SKM-1 treated with dmso at 0.1 percent for 144 hours (cell line): ENCODE results near the gene CADPS2.
"Not testable (repeated sequence)": the region's sequence is repeated elsewhere in the genome, so short reads cannot be mapped to it uniquely, and the experiment has no call there.

ENCODE experiments used
- DNase-seq: peaks from one replicate; lab custom pipeline; 2025; ENCODE audit not compliant: unreplicated experiment; lab: John Stamatoyannopoulos, UW

CADPS2 gene

DNA sequence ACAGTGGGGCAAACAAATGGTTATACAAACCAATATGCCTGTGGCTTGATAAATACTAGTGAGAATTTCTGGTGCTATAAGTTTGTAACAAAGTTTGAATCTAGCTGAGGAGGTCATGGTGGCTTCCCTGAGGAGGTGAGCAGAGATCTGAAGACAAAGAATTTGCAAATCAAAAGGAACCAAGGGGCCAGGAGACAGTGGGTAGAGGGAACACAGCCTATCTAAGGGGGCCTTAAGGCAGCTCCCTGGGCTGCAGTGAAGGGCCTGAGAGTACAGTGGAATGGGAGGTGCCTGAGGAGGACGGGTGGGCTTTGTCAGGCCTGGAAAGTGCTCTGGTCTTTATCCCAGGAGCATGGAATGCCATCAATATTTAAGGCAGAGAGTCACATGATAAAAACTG, 209.1 kb downstream of the CADPS2 start:
- no peak for DNase-seq

DNA sequence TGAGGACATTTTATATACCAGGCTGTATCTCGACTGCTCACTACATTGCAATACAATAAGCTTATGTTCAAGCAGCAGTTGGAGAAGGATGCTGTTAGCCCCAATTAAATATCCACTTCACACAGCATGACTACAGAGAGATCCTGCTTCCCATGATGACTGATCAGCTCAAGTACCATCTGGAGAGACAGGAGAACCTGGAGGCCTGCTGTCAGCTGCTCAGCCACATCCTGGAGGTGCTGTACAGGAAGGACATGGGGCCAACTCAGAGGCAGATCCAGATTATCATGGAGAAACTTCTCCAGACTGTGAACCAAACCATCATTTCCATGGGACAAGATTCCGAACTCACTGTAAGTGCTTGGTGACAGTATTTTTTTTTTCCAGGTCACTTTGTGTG, 209.8 kb downstream of the CADPS2 start:
- DNase-seq: no peak

DNA sequence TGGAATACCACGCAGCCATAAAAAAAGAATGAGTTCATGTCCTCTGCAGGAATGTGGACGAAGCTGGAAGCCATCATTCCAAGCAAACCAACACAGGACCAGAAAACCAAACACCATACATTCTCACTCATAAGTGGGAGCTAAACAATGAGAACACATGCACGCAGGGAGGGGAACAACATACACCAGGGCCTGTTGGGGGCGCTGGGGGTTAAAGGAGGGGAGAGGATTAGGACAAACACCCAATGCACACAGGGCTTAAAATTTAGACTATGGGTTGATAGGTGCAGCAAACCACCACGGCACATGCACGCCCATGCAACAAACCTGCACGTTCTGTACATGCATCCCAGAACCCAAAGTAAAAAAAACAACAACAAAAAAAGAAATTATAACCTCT, 210.6 kb downstream of the CADPS2 start:
- no peak for DNase-seq

DNA sequence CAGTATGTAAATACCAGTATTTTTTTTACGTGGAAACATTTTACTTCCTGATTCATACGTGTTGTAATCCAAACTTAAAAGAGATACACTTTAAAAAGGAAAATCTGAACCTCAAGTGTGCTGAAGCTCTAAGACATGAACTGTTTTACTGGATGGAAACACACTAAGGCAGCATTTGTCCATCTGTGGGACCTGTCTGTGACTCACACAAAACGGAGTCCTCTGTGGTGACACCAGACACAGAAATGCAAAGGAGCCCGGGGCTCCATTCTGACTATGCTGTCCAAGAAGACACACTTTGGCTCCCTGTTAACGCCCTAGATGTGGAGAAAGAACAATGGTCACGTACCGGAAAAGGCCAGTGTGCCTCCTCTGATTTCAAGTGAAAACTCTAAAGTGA, 211.2 kb downstream of the CADPS2 start:
- DNase-seq: no peak

DNA sequence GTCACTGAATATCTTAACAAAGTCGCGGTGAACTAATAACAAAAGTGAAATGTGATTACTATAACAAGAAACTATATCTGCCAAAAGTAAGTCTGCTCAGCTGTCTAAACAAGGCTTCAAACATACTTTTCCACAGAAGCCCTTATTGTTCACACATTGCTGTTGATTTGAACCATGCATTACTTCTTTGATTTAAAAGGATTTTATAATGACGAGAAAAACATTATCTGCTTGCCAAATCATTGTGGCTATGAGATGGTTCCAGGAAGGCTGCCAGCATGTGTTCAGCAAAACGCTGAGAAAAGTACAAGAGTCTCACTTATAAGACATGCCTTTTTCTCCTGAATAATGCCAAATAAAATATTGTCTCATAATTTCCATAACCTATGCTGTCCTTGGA, 211.8 kb downstream of the CADPS2 start:
- no peak for DNase-seq

DNA sequence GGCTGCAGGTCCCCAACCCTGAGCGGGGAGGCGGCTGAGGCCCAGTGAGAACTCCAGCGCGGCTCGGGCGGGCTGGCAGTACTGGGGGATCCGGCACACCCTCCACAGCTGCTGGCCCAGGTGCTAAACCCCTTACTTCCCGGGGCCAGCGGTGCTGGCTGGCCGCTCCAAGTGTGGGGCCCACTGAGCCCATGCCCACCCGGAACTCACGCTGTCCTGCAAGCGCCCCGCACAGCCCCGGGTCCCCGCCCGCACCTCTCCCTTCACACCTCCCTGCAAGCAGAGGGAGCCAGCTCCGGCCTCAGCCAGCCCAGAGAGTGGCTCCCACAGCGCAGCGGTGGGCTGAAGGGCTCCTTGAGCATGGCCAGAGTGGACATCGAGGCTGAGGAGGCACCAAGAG, 212.3 kb downstream of the CADPS2 start:
- DNase-seq: no peak

DNA sequence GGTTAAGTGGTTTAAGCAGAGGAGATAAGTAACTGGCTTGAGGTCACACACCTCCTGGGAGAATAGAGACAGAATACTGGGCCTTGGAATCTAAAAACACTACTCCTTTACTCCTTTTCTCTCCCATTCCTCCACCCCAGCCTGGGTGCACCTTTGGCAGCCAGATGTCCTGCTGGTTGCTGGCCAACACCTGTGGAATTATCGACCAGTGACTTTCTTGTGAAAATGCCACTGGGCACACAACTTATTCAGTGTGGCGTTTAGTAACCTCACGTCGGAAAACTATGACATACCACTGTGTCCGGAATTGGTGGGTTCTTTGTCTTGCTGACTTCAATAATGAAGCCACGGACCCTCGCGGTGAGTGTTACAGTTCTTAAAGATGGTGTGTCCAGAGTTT, 213.7 kb downstream of the CADPS2 start:
- no peak for DNase-seq

DNA sequence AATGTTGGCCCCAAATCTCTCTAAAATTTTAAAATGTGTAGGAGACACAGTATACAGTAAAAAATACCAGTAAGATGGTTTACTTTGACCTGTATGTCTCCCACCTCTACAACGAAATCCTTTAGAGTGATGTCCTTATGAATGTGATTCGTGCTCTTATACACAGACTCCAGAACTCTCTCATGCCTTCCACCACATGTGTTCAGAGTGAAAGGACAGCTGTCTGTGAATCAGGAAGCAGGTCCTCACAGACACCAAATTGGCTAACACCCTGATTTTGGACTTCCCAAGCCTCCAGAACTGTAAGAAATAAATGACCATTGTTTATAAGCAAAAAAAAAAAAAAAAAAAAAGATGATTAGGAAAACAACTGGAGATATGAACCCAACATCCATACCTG, 222.5 kb downstream of the CADPS2 start:
- DNase-seq: no peak

DNA sequence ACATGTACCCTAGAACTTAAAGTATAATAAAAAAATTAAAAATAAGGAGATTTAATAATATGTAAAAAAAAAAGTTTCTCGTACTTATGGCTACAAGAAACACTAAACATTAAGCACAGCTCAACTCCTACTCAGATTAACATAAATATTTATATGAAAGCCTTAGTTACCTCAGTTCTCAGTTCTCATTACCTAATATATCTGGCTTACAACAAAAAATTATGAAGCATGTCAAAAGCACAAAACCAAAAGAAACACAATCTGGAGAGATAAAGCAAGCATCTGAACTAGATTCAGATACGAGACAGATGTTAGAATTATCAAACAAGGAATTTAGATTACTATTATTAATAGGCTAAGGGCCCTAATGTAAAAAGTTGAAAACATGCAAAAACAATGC, 227.4 kb downstream of the CADPS2 start:
- no peak for DNase-seq

DNA sequence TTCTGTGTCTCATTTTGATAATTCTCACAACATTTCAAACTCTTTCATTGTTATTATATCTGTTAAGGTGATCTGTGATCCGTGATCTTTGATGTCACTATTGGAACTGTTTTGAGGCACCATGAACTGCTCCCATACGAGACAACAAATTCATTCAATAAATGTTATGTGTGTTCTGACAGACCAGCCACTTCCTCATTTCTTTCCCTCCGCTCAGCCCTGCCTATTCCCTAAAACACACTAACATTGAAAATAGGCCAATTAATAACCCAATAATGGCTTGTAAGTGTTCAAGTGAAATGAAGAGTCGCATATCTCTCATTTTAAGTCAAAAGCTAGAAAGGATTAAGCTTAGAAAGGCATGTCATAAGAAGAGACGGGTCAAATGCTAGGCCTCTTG, 232.6 kb downstream of the CADPS2 start:
- DNase-seq: no peak

DNA sequence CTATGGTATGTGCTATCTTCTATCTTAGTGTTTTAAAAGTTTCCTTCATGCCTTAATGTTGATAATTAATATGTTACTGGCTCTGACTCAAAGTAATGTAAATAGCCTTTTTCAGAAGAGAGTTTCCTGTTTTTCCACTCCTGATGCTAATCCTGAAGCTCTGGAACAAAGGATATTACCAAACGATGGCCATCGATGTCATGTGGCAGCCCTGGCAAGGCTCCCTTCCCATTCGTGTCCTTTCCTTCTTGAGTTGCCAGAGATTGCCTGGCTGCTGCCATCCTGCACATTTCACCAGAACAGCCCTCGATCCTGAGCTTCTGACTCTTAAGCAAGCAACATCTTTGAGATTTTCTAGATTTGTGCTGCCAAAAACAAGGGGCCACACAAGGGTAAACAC, 233.4 kb downstream of the CADPS2 start:
- no peak for DNase-seq

DNA sequence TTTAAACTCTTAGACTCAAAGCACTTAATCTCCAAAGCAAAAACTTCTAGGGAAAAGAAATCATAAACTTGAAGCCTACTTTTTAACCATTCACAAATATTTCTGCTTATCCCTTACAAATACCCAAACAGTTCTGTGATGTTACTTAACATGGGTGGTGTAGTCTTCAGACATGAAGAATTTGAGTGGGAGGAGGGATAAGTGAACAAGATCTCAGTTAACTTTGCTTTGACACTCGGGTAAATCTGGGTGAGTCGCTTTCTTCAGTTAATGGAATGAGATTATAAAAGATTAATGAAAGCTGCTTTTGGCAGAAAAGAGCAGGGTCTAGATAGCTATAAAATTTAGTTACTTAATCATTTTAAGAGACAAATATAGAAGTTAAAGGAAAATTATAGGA, 234.8 kb downstream of the CADPS2 start:
- DNase-seq: no peak

DNA sequence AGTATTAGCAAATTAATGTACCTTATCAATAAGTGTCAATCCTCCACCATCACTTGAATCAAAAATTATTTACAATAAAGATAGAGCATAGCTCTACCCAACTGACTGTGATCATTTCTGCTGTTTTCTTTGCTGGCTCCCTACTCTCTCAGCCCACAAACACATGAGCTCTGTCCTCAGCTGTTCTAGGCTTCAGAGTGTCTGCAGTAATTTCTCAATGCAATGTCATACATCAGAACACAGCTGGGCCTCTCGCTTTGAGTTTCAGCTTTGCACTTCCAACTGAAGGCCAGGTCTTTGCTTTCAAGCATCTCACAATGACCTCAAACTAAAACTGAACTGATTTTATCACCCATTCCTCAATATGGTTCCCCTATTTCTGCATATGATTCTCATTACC, 243.0 kb downstream of the CADPS2 start:
- DNase-seq: no peak

DNA sequence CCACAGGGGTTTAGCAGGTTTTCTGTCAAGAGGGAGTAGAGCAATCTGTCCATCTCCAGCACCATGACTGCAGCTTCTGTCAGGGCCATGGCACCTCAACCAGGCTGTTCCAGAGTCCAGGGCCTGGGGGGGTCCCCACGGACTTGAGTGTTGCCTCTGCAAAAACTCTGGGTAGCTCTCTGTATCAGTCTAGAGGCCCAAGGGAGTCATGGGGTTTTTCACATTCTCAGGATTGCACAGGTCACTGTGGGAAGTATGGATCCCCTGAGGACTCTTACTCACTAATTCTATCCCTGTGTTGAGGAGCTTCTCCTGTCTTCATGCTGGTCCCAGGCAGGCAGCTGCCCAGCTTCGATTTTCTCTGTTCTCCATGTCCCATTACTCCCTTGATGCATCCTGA, 247.8 kb downstream of the CADPS2 start:
- no peak for DNase-seq

DNA sequence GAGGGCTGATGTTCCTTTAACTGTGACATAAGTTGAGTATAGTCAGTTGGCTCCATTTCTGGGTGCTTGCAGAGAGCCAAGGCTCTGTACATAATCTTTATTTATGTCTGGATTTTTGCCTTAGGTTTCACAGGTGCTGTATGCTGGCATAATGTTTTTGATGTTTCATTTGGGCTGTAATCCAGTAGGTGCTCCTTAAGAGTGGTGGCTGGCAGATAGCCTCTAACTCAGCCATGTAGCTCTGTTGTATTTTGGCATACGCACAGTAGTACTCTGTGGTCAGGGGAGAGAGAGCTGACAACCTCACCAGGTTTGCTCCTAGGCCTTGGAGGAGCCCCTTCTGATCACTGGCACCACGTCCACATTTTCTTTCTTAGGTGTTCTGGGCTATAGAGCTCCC, 248.5 kb downstream of the CADPS2 start:
- no peak for DNase-seq

DNA sequence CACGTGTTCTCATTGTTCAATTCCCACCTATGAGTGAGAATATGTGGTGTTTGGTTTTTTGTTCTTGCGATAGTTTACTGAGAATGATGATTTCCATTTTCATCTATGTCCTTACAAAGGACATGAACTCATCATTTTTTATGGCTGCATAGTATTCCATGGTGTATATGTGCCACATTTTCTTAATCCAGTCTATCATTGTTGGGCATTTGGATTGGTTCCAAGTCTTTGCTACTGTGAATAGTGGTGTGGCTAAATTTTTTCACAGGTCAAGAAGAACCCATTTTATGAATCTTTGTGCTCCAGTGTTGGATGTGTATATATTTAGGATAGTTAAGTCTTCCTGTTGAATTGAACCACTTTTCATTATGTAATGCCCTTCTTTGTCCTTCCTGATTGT, 250.8 kb downstream of the CADPS2 start:
- not testable (repeated sequence) for DNase-seq

DNA sequence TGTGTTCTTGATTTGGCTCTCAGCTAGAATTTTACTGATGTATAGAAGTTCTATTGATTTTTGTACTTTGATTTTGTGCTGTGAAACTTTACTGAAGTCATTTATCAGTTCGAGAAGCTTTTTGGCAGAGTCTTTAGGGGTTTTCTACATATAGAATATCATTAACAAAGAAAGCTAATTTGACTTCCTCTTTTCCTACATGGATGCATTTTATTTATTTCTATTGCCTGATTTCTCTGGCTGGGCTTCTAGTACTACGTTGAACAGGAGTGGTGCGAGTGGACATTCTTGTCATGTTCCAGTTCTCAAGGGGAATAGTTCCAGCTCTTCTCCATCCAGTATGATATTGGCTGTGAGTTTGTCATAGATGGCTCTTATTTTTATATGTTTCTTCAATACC, 252.8 kb downstream of the CADPS2 start:
- no peak for DNase-seq

DNA sequence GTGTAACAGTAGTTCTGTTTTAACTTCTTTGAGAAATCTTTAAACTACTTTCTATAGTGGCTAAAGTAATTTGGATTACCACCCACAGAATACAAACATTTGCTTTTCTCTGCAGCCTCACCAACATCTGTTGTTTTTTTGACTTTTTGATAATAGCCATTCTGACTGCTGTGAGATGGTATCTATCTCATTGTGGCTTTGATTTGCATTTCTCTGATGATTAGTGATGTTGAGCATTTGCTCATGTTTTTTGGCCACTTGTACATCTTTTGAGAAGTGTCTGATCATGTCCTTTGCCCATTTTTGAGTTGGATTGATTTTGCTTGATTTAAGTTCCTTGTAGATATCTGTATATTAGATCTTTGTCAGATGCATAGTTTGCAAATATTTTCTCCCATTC, 254.0 kb downstream of the CADPS2 start:
- DNase-seq: no peak

DNA sequence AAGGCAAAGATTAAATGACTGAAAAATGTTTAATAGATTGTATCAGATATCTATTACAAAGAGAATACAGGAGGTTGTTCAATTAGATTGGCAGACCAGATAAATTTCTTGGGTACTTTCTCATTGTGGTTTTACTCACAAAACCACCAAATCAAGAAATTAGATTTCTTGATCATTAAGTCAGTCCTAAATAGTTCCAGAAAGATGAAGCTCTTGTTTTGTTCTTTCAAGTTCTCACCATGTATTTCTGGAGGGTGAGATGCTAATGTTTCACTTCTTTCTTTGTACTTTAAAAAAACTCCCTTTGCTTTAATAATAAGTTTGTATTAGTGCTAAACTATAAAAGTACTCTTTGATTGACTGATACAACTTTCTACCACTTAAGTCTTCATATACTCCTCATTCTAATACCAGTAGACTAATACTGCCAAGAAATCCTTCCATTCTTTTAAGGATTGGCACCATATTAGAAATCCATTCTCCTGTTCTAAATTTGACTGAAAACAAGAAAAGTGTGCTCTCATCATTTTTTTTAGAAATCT, 256.8 kb downstream of the CADPS2 start:
- no peak for DNase-seq

DNA sequence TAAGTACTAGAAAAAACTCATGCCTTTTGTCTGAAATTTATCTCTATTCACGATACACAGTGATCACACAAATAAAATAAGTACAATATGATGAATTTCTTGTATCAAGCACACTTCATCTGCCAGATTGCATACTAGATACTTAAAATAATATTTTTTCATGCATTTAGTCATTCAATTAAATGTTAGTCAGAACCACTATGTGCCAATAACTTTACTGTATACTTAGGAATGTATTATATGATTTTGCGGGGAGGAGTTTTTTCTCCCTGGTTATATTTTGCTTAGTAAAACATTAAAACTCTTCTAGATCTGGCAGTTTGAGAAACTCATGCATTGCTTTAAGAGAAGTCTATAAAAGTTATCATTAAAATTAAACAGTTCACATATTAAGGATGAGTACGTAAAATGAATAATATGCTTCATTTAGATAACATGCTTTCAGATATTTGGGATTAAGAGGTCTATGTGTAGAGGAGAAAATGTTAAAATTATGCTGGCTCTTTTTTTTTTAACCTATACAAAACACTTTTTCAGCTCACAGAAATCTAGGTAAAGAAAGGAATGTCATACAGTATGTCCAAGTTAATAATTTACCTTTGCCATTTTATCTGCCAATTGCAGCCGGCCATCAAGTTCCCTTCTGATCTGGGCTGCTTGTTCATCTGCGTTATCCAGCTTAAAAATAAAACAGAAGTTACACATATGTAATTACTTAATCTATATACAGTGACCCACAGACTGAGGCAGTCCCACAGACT, 257.4 kb downstream of the CADPS2 start:
- no peak for DNase-seq

DNA sequence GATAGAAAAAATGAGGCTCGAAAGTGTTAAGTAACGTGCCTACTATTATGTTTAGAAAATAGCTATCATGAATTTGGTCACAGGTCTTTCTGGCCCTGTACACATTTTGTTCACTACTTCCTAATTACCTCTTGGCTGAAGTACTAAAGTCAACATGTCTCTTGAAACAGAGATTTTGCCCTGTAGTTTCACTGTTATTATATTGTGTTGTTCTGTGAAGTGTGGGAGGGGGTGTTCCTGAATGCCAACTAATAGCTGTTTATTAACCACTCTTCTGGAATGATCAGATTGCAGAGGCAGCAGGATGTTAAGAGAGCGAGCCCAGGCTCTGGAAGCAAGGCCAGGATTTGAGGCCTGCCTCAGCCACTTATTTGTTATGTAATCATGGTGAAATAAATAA, 259.5 kb downstream of the CADPS2 start:
- DNase-seq: no peak

DNA sequence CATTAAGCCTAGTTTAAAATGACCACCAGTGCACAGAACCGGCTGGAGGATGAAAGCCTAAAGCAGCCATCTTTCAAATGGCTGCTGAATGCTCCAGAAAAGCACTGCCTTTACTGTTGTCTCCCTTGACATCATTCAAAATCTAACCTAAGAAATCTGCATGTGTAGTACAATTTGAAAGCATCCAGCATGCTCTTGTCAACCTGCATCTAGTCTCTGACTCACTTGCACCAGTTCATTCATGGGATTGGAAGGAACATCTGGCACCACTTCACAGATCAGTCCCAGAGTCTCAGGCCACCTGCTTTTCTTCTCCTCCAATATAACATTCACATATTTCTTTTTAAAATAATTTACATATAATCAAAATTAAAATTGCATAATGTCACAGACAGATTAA, 263.6 kb downstream of the CADPS2 start:
- no peak for DNase-seq

DNA sequence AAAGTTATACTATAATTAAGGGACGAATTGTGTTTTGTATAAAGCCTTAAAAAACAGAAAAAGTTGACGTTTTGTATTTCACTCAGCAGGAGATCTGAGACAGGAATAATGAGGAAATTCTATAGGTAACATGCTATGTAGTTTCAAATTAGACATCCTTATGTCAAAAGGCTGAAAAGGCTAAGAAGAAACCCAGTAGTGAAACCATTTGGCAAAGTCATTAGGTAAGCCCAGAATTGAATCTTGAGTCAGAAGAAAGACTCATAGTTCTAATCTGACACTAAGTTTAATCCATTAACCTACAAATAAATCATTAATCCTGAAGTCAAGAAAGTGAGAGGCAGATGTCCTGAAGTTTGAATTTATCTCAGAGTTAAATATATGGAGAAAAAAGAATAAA, 266.6 kb downstream of the CADPS2 start:
- no peak for DNase-seq
